Fibroblast of the aortic adventitia (primary cell): ENCODE measurements around the gene FOXA3. TPM values are rescaled to one million over a fixed set of nuclear protein-coding genes. Genes with fewer than 3 reads are reported as not detected.

Experiments
- DNase-seq: peaks from one replicate; pipeline ENCODE4 v3.0.0-alpha.2; 2010; ENCODE audit warnings: low read depth
- H3K4me3 ChIP-seq: 2 replicates; pipeline ENCODE4 v1.5.1; 2011; ENCODE audit warnings: low read depth, mild to moderate bottlenecking, control low read depth, low read length, moderate library complexity
- total RNA-seq: library from RNA; depleted of rRNA; stranded (reverse); fragments of >200 nt; gene quantifications from 2 replicates; pipeline ENCODE4 v1.2.3, GENCODE V29; 2012; ENCODE audit warnings: low replicate concordance
- TF ChIP-seq, protein P1 (sequence below): IDR thresholded peaks from 2 replicates; pipeline ENCODE4 v1.5.1; 2011; ENCODE audit warnings: mild to moderate bottlenecking, low read length, control low read depth, inconsistent platforms; ENCODE audit not compliant: insufficient read depth

FOXA3 gene
- not detected in 2 replicates for total RNA-seq

DNA sequence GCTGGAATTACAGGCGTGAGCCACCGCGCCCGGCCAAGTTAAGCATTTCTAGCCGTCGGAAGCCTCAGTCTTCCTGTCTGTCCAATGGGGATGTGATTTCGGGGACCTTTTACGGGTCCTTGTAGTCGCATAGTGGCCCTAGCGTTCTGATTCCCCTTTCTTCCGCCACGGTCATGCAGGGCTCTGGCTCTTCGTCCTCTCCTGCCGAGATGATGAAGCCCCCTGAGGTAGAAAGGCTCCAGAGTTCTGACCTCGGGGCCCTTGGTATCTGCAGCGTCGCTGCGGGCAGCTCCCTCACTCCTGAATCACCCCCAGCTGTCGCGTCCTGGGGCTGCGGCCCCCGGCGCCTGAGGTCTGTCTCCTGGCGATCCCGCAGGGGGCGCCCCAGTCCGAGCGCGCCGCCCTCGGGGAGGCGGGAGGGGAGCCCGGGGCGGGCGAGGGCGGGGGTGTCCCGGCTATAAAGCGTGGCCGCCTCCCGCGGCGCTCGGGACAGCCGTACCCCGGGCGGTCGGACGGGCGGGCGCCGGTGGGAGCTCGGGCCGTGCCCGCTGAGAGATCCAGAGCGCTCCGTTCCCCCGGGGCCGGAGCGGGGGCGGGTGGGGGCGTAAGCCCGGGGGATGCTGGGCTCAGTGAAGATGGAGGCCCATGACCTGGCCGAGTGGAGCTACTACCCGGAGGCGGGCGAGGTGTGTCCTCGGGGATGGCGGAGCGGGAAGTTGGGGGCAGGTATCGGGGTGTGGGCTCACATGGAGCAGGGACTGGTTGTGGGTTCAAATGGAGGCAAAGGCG, at the start of gene FOXA3:
Gene FOXA3, plus strand, starts transcription at position 487 of the 789 bp plus-strand sequence. Its CDS starts 131 bp downstream, at position 618.
- DNase-seq: no peak
- H3K4me3 ChIP-seq: peak within 1 kb of the TSS; percentile 57
- TF ChIP-seq, protein P1, sequence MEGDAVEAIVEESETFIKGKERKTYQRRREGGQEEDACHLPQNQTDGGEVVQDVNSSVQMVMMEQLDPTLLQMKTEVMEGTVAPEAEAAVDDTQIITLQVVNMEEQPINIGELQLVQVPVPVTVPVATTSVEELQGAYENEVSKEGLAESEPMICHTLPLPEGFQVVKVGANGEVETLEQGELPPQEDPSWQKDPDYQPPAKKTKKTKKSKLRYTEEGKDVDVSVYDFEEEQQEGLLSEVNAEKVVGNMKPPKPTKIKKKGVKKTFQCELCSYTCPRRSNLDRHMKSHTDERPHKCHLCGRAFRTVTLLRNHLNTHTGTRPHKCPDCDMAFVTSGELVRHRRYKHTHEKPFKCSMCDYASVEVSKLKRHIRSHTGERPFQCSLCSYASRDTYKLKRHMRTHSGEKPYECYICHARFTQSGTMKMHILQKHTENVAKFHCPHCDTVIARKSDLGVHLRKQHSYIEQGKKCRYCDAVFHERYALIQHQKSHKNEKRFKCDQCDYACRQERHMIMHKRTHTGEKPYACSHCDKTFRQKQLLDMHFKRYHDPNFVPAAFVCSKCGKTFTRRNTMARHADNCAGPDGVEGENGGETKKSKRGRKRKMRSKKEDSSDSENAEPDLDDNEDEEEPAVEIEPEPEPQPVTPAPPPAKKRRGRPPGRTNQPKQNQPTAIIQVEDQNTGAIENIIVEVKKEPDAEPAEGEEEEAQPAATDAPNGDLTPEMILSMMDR: peak; percentile 31

DNA sequence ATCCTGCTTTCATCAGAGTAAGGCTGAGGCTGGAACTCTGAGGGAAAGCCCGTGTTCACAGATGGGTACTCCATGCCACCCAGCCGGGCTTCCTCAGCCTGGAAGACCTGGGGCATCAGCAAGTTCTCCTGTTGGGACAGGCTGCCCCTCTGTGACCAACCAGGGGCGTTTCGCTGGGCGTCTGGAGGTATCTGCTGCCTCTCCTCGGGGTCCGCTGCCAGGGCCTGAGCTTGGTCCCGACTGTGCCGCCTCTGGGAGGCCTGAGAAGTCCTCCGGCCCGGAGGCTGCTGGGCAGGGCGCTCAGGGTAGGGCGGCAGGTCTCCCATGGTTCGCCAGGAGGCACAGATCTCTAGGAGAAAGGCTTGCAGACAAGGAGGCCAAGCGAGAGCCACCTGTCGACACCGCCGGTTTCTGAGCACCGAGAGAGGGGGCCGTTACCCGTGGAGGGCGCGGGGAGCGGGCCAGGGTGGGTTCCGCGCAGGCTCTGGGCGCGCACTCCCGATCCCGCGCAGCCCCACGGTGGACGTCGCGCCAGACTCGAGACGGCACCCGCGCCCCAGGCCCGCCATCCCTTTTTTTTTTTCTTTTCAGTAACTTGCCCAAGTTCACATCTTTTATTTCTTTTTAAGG, 49.2 kb upstream of the FOXA3 start, which contains the start of gene RSPH6A:
Gene RSPH6A, minus strand, starts transcription at position 458 of the 630 bp plus-strand sequence. Its CDS starts 132 bp downstream, at position 326.
- no peak for DNase-seq
- H3K4me3 ChIP-seq: no peak within 1 kb of the TSS
- TF ChIP-seq, protein P1: no peak

DNA sequence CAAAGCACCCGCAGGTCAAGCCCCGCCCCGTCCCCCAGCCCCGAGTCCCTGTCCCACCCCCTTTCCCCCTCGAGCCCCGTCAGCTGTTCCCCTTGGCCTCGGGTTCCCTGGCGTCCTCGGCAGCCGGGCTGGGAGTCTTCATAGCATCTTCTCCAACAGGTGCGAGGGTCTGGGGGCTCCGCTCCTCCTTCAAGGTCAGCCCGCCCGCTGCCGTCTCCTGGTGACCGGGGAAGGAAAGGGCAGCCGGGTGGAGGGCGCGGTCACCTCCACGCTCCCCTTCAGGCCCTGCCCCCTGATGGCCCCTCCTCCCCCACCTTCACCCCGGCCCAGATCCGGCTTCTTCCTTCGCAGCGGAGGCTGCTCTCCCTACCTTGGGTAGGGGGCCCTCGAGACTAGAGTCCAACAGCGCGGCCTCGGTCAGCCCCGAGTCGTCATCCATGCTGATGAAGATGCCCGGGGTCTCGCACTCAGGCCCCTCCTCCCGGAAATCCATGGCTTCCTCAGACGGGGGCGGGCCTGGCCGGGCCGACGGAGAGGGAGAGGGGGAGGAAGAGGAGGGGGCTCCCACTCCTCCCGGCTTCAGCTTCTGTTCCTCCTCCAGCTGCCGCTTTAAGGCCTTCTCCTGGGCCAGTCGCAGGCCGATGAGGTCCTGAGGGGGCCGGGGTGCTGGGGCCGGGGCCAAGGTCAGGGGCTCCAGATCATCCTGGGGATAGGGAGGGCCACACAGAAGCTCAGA, 48.5 kb upstream of the FOXA3 start:
- no peak for DNase-seq
- H3K4me3 ChIP-seq: no peak overlapping the region

DNA sequence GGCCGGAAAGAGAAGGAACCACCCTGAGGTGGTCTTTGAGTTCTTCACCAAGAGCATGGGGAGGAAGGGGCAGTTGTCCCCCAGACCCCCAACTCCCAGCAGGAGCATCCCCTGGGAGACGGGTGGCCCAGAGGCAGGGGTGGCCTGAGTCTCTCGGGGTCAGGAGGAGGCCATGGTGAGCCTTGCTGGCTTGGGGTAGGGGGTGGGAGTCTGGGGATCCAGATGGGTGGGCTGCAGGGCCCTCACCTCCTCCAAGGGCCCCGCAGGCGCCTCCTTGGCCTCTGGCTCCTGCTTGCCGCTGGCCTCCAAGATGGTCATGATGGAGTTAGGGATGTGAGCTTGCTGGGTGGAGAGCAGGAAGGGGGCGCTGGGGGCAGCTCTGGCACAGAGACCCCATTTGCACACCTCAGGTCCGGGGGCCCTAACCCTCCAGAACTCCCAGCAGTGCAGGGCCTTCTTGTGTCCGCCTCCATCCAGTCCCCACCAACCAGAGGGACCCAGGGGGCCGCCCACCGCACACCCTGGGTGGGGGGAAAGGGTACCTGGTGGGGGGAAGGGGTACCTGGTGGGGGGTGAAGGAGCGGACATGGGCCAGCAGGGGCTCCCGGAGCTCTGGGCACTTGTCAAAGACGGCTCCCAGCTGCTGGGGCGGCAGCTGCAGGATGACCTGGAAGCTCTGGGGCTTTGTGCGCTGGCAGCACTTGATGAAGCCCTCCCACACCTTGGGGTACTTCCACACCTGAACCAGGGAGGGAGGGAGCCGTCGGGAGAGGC, 47.7 kb upstream of the FOXA3 start:
- TF ChIP-seq, protein P1: no peak
- DNase-seq: no peak
- no peak overlapping the region for H3K4me3 ChIP-seq

More for the DNA sequence above, 48.5 kb upstream of the FOXA3 start:
- TF ChIP-seq, protein P1: no peak

DNA sequence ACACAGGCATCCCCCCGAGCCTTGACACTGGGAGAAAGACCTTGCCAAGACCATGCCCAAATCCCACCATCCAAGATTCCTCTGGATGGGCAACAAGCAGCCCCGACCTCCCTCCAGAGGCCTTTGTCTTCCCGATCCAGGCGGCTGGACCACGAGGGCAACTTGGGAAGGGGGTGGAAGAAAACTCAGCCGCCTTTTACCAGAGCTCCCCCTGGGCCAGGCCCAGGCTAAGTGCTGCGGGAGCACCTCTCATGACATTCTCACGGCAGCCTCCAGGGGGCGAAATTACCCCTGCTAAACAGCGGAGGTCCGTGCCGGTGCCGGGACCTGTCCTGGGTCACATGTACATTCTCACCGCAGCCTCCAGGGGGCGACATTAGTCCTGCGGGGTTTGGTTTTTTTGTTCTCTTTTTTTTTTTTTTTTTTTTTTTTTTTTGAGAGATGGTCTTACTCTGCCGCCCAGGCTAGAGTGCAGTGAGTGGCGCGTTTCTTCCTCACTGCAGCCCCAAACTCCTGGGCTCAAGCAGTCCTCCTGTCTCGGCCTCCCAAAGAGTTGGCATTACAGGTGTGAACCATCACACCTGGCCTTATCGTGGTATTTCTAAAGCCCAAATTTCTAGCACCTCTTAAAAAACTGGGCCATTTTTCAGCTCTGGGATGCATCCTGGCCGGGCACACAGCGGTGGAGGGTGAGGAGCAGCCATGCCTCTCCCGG, 47.0 kb upstream of the FOXA3 start:
- DNase-seq: peak; percentile 94
- TF ChIP-seq, protein P1: peak; percentile 88
- H3K4me3 ChIP-seq: no peak overlapping the region
